Activated B cell treated with CpG ODN at 0.5 μM for 24 hours (primary cell): ENCODE data around the gene MRGPRF. TPM values are rescaled to one million over a fixed set of nuclear protein-coding genes. Genes with fewer than 3 reads are reported as not detected.
"Not testable (repeated sequence)": the region's sequence is repeated elsewhere in the genome, so short reads cannot be mapped to it uniquely, and the experiment has no call there.

Source experiments
- ATAC-seq: fragments of 200-7000 bp; cut with Tn5 transposase; one replicate; pipeline ENCODE4 v1.10.0; 2021; ENCODE audit warnings: low read depth, mild to moderate bottlenecking, moderate library complexity
- CTCF ChIA-PET: fragments of 350-600 bp; sonication (Branson Sonifier 250); formaldehyde crosslinking; loops from one replicate; lab custom pipeline; 2021; ENCODE audit warnings: antibody characterized with exemption; lab: Charles Lee
- POLR2A ChIA-PET: fragments of 350-600 bp; sonication (Branson Sonifier 250); formaldehyde crosslinking; loops from one replicate; lab custom pipeline; 2021; ENCODE audit warnings: antibody characterized with exemption; lab: Charles Lee
- DNase-seq: peaks from one replicate; pipeline ENCODE4 v3.0.0; 2022
- H3K27ac Mint-ChIP-seq: one replicate; pipeline ENCODE4 v1.8.0; 2020; ENCODE audit warnings: mixed read lengths
- H3K27me3 Mint-ChIP-seq: one replicate; pipeline ENCODE4 v1.8.0; 2021; ENCODE audit warnings: mixed read lengths
- H3K36me3 Mint-ChIP-seq: one replicate; pipeline ENCODE4 v1.8.0; 2021; ENCODE audit warnings: low read depth, mixed read lengths
- H3K4me1 Mint-ChIP-seq: one replicate; pipeline ENCODE4 v1.8.0; 2021; ENCODE audit warnings: mixed read lengths
- H3K4me3 Mint-ChIP-seq: one replicate; pipeline ENCODE4 v1.8.0; 2020; ENCODE audit warnings: mild to moderate bottlenecking, mixed read lengths
- H3K9me3 Mint-ChIP-seq: one replicate; pipeline ENCODE4 v1.8.0; 2020; ENCODE audit warnings: mixed read lengths
- intact Hi-C: fragments of 100-400 bp; cut with micrococcal nuclease; formaldehyde crosslinking; loops from one replicate; pipeline ENCODE4 v1.15.1; 2024
- total RNA-seq: library from RNA; stranded (reverse); gene quantifications from 2 replicates; pipeline ENCODE4 v1.2.3, GENCODE V29; 2022
- TF ChIP-seq, protein P1 (sequence below): fragments of 200-600 bp; IDR thresholded peaks from one replicate; pipeline ENCODE4 v1.8.0; 2022; ENCODE audit warnings: antibody characterized with exemption, mild to moderate bottlenecking

Gene MRGPRF
- total RNA-seq, 1 donor from 2014 or later = not detected

DNA sequence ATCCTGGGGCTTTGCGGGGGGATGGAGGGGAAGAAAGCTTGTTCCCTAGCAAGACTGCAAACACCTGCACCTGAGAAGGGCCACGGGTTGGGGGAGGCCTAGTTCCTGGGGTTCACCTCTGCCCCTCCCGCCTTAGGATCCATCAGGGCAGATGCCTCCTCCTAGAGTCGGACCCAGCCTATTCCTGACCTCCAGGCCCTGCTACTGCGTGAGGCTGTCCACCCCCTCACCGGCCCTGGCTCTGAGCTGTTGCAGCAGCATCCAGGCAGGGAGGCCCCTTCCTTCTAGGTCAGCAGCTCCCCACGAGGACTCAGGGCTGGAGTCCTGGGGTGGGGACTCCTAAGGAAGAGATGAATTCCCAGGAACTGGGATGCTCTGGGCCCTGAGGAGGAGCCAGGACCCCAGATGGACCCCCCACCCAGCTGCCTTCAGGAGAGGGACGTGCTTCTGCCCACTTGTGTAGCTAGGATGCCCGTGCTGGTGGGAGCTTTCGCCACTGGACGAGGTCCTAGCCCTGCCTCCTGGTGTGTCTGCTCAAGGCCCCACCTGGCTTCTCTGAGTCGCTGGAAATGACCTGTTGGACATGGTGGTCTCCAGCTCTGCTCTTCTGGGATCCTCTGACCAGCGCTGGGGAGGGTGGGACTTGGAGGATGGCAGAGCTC is 10.3 kb downstream of the MRGPRF start:
- Mint-ChIP-seq H3K27ac (no peak overlapping the region), H3K9me3 (no peaks in the 10 kb centered on the region), H3K4me3 (no peak overlapping the region), H3K36me3 (no peaks in the 10 kb centered on the region), H3K4me1 (no peaks in the 10 kb centered on the region), H3K27me3 (peaks cover 14% of the 10 kb centered on the region)
- POLR2A ChIA-PET = no interaction called here
- ATAC-seq (no peak), DNase-seq (no peak)
- TF ChIP-seq, protein P1, sequence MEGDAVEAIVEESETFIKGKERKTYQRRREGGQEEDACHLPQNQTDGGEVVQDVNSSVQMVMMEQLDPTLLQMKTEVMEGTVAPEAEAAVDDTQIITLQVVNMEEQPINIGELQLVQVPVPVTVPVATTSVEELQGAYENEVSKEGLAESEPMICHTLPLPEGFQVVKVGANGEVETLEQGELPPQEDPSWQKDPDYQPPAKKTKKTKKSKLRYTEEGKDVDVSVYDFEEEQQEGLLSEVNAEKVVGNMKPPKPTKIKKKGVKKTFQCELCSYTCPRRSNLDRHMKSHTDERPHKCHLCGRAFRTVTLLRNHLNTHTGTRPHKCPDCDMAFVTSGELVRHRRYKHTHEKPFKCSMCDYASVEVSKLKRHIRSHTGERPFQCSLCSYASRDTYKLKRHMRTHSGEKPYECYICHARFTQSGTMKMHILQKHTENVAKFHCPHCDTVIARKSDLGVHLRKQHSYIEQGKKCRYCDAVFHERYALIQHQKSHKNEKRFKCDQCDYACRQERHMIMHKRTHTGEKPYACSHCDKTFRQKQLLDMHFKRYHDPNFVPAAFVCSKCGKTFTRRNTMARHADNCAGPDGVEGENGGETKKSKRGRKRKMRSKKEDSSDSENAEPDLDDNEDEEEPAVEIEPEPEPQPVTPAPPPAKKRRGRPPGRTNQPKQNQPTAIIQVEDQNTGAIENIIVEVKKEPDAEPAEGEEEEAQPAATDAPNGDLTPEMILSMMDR = no peak
- CTCF ChIA-PET = no interaction called here
- intact Hi-C loops = no loop called here

DNA sequence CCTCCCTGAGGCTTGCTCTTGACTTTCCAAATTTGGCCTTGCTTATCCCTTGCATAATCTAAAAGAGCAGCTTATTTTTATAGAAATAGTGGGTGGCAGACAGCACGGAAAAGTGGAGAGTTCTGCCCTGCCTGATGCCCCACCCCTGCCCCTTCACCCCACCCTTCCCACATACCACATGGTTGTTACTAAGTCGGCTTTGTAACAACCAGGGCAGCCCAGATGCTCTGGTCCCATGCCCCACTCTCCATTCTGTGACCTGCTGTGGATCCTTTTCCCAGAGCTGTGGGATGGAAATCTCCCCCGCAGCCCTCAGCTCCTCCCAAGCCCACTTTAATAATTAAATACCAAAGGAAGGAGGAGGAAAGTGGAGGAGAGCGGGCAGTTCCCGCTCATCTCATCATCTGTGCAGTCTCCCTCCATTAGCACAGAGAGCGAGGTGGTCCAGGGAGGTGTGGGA is 10.9 kb downstream of the MRGPRF start:
- no peak overlapping the region for H3K4me3 Mint-ChIP-seq
- intact Hi-C loops = no loop called here
- ChIA-PET CTCF (no interaction called here), POLR2A (no interaction called here)
- DNase-seq = no peak
- no peak for ATAC-seq
- H3K27me3 Mint-ChIP-seq = peaks cover 14% of the 10 kb centered on the region
- no peak overlapping the region for H3K27ac Mint-ChIP-seq
- H3K9me3 Mint-ChIP-seq = no peaks in the 10 kb centered on the region
- no peaks in the 10 kb centered on the region for H3K4me1 Mint-ChIP-seq
- TF ChIP-seq, protein P1 = no peak
- no peaks in the 10 kb centered on the region for H3K36me3 Mint-ChIP-seq

DNA sequence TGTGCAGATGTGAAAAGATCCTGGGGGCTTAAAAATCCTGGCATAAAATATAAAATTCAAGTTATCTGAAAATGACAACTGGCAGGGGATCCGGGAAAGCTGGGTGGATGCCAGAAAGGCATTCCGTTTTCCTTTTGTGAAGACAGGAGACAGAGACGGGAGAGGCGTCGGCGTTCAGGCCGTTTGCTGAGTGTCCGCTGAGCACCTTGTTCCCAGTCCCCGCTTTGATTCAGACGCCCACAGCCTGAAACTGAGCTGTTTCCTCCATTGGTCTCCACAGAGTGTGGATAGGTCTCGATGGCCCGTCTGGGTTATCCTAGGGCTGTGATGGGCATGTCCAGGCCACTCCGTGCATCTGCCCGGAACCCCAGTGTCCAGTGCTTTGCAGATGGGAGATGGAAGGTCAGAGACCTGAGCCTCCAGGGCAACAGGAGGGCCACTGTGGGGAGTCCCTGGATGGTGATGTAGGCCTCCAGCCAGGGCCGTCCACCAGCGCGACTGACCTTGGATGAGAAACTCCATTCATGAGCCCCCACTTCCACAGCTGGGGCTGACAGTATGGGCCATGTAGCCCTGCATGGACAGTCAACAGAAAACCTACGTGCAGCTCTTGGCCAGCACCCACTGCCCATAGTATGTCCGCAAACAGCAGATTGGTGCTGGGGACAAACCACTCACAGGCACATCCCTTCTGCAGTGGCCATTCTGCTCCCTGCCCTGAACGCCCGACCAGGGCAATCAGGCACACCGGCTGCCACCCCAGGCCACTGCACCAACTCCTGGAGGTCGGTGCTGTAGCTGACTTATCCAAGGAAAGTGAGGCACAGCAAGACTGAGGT is 11.6 kb downstream of the MRGPRF start:
- Mint-ChIP-seq H3K27ac (no peak overlapping the region), H3K9me3 (no peaks in the 10 kb centered on the region), H3K4me3 (no peak overlapping the region), H3K36me3 (no peaks in the 10 kb centered on the region), H3K4me1 (no peaks in the 10 kb centered on the region), H3K27me3 (peaks cover 14% of the 10 kb centered on the region)
- DNase-seq (no peak), ATAC-seq (no peak)
- TF ChIP-seq, protein P1 = no peak
- ChIA-PET POLR2A (no interaction called here), CTCF (no interaction called here)
- intact Hi-C loops = no loop called here

DNA sequence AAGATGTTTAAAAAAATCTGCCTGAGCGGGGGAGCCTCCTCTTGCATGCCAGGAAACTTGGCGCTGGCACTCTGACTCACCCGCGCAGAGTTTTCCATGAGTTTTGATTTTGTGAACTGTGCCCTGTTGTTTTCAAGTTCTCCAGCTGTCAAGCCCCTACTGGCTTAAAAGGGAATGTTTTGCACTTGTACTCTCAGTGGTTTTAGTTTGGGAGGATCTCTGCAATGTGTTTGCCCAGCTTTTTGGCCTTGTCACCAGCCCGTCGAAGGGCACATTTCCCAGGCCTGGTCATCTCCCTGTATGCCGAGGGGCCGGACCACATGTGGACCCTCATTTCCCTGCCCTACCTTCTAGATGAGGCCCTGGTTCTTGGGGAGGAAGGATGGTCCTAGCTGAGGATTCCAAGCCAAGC is 12.2 kb downstream of the MRGPRF start:
- Mint-ChIP-seq H3K4me3 (no peak overlapping the region), H3K9me3 (no peaks in the 10 kb centered on the region), H3K27ac (no peak overlapping the region), H3K27me3 (peaks cover 14% of the 10 kb centered on the region), H3K36me3 (no peaks in the 10 kb centered on the region), H3K4me1 (no peaks in the 10 kb centered on the region)
- ATAC-seq (no peak), DNase-seq (no peak)
- POLR2A ChIA-PET = no interaction called here
- CTCF ChIA-PET = no interaction called here
- intact Hi-C loops = no loop called here
- TF ChIP-seq, protein P1 = no peak

DNA sequence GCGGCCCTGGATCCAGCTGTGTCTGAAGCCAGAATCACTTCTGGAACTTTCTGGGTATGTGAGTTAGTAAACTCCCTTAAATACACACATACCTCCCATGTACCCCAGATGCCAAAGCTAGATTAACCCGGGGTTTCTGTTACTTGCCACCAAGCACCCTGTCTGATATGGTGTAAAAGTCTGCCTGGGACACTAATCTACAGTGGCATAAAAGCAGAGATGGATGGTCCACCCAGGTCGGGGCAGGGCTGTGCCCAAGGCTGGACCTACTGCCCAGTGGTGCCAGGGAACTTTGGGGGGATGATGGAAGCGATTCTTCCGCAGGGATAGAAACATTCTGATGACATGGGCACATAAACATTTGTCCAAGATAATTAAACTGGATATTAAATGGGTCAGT is 12.7 kb downstream of the MRGPRF start:
- no peak overlapping the region for H3K4me3 Mint-ChIP-seq

DNA sequence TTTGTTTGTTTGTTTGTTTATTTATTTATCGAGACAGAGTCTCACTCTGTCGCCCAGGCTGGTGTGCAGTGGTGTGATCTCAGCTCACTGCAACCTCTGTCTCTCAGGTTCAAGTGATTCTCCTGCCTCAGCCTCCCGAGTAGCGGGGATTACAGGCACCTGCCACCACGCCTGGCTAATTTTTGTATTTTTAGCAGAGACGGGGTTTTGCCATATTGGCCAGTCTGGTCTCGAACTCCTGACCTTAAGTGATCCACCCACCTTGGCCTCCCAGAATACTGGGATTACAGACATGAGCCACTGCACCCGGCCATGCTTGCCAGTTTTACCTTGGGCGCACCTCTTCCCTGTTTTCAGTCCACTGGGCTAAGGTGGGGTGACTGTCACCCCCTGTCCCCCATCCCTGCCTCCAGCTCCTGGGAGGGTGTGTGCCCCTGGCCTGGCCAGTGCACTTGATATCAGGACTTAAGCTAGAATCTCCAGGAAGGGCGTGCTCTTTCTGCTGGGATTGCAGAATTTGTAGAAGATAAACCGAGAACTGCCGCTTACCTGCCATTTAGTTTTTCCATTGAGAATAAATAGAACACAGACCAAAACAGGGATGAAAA is 13.2 kb downstream of the MRGPRF start:
- ATAC-seq, intact Hi-C loops, CTCF ChIA-PET, H3K9me3 Mint-ChIP-seq, H3K4me1 Mint-ChIP-seq, H3K4me3 Mint-ChIP-seq, DNase-seq, H3K27ac Mint-ChIP-seq, H3K36me3 Mint-ChIP-seq, POLR2A ChIA-PET: not testable (repeated sequence)
- H3K27me3 Mint-ChIP-seq = peaks cover 12% of the 10 kb centered on the region

More for the DNA sequence above, 12.7 kb downstream of the MRGPRF start:
- no peak for DNase-seq
- peaks cover 13% of the 10 kb centered on the region for H3K27me3 Mint-ChIP-seq
- intact Hi-C loops = no loop called here
- H3K4me1 Mint-ChIP-seq = no peaks in the 10 kb centered on the region
- TF ChIP-seq, protein P1 = no peak
- no peaks in the 10 kb centered on the region for H3K36me3 Mint-ChIP-seq
- ChIA-PET POLR2A (no interaction called here), CTCF (no interaction called here)
- H3K27ac Mint-ChIP-seq = peak overlapping the region; percentile 37
- no peak for ATAC-seq
- no peaks in the 10 kb centered on the region for H3K9me3 Mint-ChIP-seq
